NB4 (cell line): ENCODE results near the gene BIRC6.

ENCODE experiments used
- MAX ChIP-seq: IDR thresholded peaks from 2 replicates; pipeline ENCODE4 v1.6.1; 2011; ENCODE audit warnings: low read depth, low read length
- MYC ChIP-seq: IDR thresholded peaks from 2 replicates; pipeline ENCODE4 v1.6.1; 2011; ENCODE audit warnings: low read depth, low read length
- POLR2A ChIP-seq: IDR thresholded peaks from 2 replicates; pipeline ENCODE4 v1.6.1; 2011; ENCODE audit warnings: mild to moderate bottlenecking; ENCODE audit not compliant: insufficient read length; ENCODE audit errors: extremely low read depth
- TF ChIP-seq, protein P1 (sequence below): IDR thresholded peaks from one replicate; pipeline ENCODE4 v1.5.1; 2012; ENCODE audit warnings: low read depth, low read length

- TF ChIP-seq, protein P1, sequence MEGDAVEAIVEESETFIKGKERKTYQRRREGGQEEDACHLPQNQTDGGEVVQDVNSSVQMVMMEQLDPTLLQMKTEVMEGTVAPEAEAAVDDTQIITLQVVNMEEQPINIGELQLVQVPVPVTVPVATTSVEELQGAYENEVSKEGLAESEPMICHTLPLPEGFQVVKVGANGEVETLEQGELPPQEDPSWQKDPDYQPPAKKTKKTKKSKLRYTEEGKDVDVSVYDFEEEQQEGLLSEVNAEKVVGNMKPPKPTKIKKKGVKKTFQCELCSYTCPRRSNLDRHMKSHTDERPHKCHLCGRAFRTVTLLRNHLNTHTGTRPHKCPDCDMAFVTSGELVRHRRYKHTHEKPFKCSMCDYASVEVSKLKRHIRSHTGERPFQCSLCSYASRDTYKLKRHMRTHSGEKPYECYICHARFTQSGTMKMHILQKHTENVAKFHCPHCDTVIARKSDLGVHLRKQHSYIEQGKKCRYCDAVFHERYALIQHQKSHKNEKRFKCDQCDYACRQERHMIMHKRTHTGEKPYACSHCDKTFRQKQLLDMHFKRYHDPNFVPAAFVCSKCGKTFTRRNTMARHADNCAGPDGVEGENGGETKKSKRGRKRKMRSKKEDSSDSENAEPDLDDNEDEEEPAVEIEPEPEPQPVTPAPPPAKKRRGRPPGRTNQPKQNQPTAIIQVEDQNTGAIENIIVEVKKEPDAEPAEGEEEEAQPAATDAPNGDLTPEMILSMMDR = no peak
- TF ChIP-seq MYC (no peak), POLR2A (no peak), MAX (no peak)
These were observed 149.6 kb downstream of the BIRC6 start for GRCh38 chr2:32506446-32506845.
